Smooth muscle cell (in vitro differentiated cells): ENCODE measurements around the gene PSMD8. TPM values are rescaled to one million over a fixed set of nuclear protein-coding genes. Genes with fewer than 3 reads are reported as not detected.
A peak's percentile ranks its signal among the peaks of the same experiment; 100 is the strongest.

Experiments used
- DNase-seq: peaks from one replicate; lab custom pipeline; 2025; ENCODE audit not compliant: unreplicated experiment; lab: John Stamatoyannopoulos, UW
- H2AFZ ChIP-seq: fragments of 200-600 bp; sonication (generic); 2 replicates; pipeline ENCODE4 v1.6.0; 2016; ENCODE audit warnings: antibody characterized with exemption, low read depth, mild to moderate bottlenecking
- H3F3A ChIP-seq: fragments of 200-600 bp; sonication (generic); 2 replicates; pipeline ENCODE4 v1.6.0; 2017; ENCODE audit warnings: antibody characterized with exemption, low read depth
- H3K27ac ChIP-seq: fragments of 200-600 bp; sonication (generic); 2 replicates; pipeline ENCODE4 v1.5.1; 2016; ENCODE audit warnings: low read depth, mild to moderate bottlenecking
- H3K27me3 ChIP-seq: fragments of 200-600 bp; sonication (generic); 2 replicates; pipeline ENCODE4 v1.6.1; 2016; ENCODE audit warnings: low read depth, mild to moderate bottlenecking
- H3K36me3 ChIP-seq: fragments of 200-600 bp; sonication (generic); 2 replicates; pipeline ENCODE4 v1.5.1; 2016; ENCODE audit warnings: low read depth
- H3K4me1 ChIP-seq: fragments of 200-600 bp; sonication (generic); 2 replicates; pipeline ENCODE4 v1.5.1; 2016; ENCODE audit warnings: low read depth
- H3K4me2 ChIP-seq: fragments of 200-600 bp; sonication (generic); 2 replicates; pipeline ENCODE4 v1.6.0; 2016; ENCODE audit warnings: mild to moderate bottlenecking
- H3K4me3 ChIP-seq: fragments of 200-600 bp; sonication (generic); 2 replicates; pipeline ENCODE4 v1.5.1; 2016; ENCODE audit warnings: mild to moderate bottlenecking
- H3K79me2 ChIP-seq: fragments of 200-600 bp; sonication (generic); 2 replicates; pipeline ENCODE4 v1.6.0; 2016; ENCODE audit warnings: low read depth, mild to moderate bottlenecking
- H3K9ac ChIP-seq: fragments of 200-600 bp; sonication (generic); 2 replicates; pipeline ENCODE4 v1.6.0; 2016; ENCODE audit warnings: low read depth
- H3K9me3 ChIP-seq: fragments of 200-600 bp; sonication (generic); replicated peaks from 2 replicates; pipeline ENCODE4 v1.5.1; 2016; ENCODE audit warnings: low read depth
- H4K20me1 ChIP-seq: fragments of 200-600 bp; sonication (generic); 2 replicates; pipeline ENCODE4 v1.6.0; 2016; ENCODE audit warnings: low read depth
- WGBS: methylation state at CpG from one replicate; pipeline ENCODE4 v1.1.7; 2016; ENCODE audit warnings: low lambda C conversion rate; 5-methylcytosine and 5-hydroxymethylcytosine counted together
- polyA plus RNA-seq: library from polyadenylated mRNA; unstranded; fragments of >200 nt; fragmentation: Nextera tagmentation; extraction: Ambion mirVana; gene quantifications from 2 replicates; pipeline ENCODE4 v1.2.1, GENCODE V29; 2016
- total RNA-seq: library from RNA; depleted of rRNA; stranded (reverse); fragments of >200 nt; gene quantifications from 2 replicates; pipeline ENCODE4 v1.2.3, GENCODE V29; 2014
- TF ChIP-seq, protein P1 (sequence below): fragments of 200-600 bp; sonication (generic); IDR thresholded peaks from 2 replicates; pipeline ENCODE4 v1.5.1; 2017; ENCODE audit warnings: borderline replicate concordance, mild to moderate bottlenecking, antibody characterized with exemption; ENCODE audit not compliant: insufficient read depth, poor library complexity, severe bottlenecking

PSMD8 gene
- total and polyA plus RNA-seq, 2 experiments from 2014 or later = 377 to 404 TPM

DNA sequence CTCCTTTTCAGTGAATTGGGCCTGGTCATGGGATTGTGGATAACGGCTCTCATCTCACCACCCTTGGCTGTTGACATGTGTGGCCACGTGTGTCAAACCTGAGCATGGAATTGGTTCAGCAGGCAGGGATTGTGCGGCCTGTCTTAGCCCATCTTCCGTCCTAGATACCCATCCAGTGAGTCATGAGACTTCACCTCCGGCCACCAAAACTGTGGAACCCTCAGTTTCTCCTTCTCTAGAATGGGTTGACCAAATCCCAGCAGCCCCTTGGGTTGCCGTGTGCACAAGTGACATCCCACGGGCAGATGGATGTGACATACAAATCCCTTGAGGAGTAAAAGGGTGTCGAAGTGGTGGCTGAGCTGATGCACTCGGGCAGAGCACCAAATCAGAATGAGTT, 6.8 kb downstream of the PSMD8 start:
- WGBS = 95% methylated on average over 9 of the region's 9 CpGs
- Histone ChIP-seq H3K4me3 (no peak overlapping the region), H3F3A (peaks cover 6% of the 10 kb centered on the region), H2AFZ (no peak overlapping the region), H3K4me1 (peaks cover 3% of the 10 kb centered on the region), H3K9ac (no peak overlapping the region), H3K79me2 (peaks cover 34% of the 10 kb centered on the region), H3K27me3 (no peaks in the 10 kb centered on the region), H3K4me2 (no peak overlapping the region), H3K9me3 (no peaks in the 10 kb centered on the region), H3K27ac (no peak overlapping the region), H4K20me1 (peaks cover 100% of the 10 kb centered on the region), H3K36me3 (no peaks in the 10 kb centered on the region)
- TF ChIP-seq, protein P1, sequence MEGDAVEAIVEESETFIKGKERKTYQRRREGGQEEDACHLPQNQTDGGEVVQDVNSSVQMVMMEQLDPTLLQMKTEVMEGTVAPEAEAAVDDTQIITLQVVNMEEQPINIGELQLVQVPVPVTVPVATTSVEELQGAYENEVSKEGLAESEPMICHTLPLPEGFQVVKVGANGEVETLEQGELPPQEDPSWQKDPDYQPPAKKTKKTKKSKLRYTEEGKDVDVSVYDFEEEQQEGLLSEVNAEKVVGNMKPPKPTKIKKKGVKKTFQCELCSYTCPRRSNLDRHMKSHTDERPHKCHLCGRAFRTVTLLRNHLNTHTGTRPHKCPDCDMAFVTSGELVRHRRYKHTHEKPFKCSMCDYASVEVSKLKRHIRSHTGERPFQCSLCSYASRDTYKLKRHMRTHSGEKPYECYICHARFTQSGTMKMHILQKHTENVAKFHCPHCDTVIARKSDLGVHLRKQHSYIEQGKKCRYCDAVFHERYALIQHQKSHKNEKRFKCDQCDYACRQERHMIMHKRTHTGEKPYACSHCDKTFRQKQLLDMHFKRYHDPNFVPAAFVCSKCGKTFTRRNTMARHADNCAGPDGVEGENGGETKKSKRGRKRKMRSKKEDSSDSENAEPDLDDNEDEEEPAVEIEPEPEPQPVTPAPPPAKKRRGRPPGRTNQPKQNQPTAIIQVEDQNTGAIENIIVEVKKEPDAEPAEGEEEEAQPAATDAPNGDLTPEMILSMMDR = no peak
- no peak for DNase-seq

DNA sequence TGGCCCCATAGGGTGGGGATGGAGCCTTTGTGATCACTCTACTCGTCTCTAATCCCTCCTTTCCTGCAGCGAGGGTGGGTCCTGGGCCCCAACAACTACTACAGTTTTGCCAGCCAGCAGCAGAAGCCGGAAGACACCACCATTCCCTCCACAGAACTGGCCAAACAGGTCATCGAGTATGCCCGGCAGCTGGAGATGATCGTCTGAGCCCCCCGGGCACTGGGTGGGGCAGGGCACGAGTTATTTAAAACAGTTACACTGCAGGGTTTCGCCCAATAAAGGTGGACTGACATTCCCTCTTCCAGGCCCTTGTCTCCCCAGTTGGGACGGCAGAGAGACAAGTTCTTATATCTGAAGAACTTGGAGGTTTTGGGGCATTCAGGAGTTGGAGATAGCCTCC, 8.8 kb downstream of the PSMD8 start:
- H4K20me1 ChIP-seq = peaks cover 92% of the 10 kb centered on the region
- H3K4me3 ChIP-seq = no peak overlapping the region
- no peaks in the 10 kb centered on the region for H3K4me1 ChIP-seq
- no peaks in the 10 kb centered on the region for H3K9me3 ChIP-seq
- TF ChIP-seq, protein P1 = no peak
- no peaks in the 10 kb centered on the region for H3K36me3 ChIP-seq
- no peak for DNase-seq
- H3K27ac ChIP-seq = no peak overlapping the region
- H2AFZ ChIP-seq = no peak overlapping the region
- H3F3A ChIP-seq = peaks cover 6% of the 10 kb centered on the region
- H3K4me2 ChIP-seq = no peak overlapping the region
- no peaks in the 10 kb centered on the region for H3K27me3 ChIP-seq
- H3K9ac ChIP-seq = no peak overlapping the region
- H3K79me2 ChIP-seq = peaks cover 14% of the 10 kb centered on the region
- 78% methylated on average over 10 of the region's 10 CpGs for WGBS

DNA sequence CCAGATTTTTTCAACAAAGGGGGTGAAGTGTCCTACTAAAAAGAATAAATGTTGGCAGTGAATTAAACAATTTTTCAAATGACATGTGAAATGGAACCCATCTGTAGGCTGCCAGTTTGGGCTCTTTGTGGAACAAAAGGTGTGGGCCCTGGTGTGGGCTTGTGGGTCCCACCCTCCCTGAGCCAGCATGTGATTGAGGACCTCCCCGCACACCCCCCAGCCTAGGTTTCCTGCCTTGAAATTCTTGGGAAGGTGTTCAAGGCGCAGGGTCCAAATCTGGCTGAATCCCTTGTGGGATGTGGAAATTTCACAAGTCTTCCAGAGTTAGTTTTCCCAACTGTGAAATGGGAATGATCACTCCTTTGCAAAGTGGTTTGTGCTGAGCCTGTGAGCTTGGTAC, 9.4 kb downstream of the PSMD8 start:
- Histone ChIP-seq H3K27ac (no peak overlapping the region), H3K9ac (no peak overlapping the region), H3K27me3 (no peaks in the 10 kb centered on the region), H2AFZ (no peak overlapping the region), H3K4me1 (no peaks in the 10 kb centered on the region), H3K4me3 (no peak overlapping the region), H3K79me2 (peaks cover 10% of the 10 kb centered on the region), H3K36me3 (no peaks in the 10 kb centered on the region), H4K20me1 (peaks cover 87% of the 10 kb centered on the region), H3K4me2 (no peak overlapping the region), H3F3A (peaks cover 6% of the 10 kb centered on the region), H3K9me3 (no peaks in the 10 kb centered on the region)
- TF ChIP-seq, protein P1 = no peak
- 96% methylated on average over 2 of the region's 2 CpGs for WGBS
- no peak for DNase-seq

DNA sequence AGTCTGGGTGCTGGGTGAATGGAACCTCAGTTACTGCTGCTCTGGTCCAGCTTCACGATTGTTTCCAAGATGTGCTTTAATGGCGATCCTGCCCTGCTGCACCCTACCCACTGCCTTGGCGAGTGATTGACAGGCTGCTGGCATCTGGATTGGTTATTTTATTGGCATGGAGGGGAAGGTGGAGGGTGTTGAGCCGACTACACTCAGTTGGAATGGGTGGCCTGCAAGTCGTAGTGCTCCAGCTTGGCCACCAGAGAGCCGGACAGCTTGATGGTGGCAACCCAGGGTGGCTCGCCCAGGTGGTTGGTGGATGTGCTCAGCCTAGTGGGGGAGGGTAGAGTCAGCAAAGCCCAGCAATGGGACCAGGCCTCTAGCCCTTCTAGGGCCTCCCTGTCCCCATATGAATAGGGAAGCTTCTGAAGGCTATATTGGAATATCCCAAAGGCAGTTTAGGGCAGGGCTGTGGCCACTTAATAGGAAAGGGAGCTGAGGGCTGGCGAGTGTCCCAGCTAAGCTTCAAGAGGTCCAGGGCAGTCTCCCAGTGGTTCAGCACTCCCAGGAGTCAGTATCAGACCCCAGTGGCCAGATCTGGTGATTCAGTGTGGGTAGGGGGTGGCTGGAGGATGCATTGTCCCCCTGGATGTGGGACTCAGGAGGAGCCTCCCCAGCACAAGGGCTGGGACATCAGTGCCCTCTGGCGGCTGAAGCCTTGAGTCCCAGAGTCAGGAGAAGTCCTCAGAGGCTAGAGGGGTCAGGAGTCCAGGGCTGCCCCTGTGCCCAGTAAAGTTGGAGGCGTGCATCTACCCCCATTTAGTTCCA, 10.0 kb downstream of the PSMD8 start:
- peaks cover 4% of the 10 kb centered on the region for H3K79me2 ChIP-seq
- 84% methylated on average over 10 of the region's 10 CpGs for WGBS

More for the DNA sequence above, 10.0 kb downstream of the PSMD8 start:
- no peak overlapping the region for H2AFZ ChIP-seq
- no peaks in the 10 kb centered on the region for H3K36me3 ChIP-seq
- H3K27ac ChIP-seq = no peak overlapping the region
- TF ChIP-seq, protein P1 = peak; percentile 38
- H3K9me3 ChIP-seq = no peaks in the 10 kb centered on the region
- H4K20me1 ChIP-seq = peaks cover 80% of the 10 kb centered on the region
- peaks cover 6% of the 10 kb centered on the region for H3F3A ChIP-seq
- no peak overlapping the region for H3K4me3 ChIP-seq
- H3K9ac ChIP-seq = no peak overlapping the region
- H3K4me1 ChIP-seq = no peaks in the 10 kb centered on the region
- H3K4me2 ChIP-seq = no peak overlapping the region
- no peak for DNase-seq
- no peaks in the 10 kb centered on the region for H3K27me3 ChIP-seq
